ENCODE data around the gene OTUB1.
"Not testable (repeated sequence)": the region's sequence is repeated elsewhere in the genome, so short reads cannot be mapped to it uniquely, and the experiment has no call there.

Gene OTUB1

DNA sequence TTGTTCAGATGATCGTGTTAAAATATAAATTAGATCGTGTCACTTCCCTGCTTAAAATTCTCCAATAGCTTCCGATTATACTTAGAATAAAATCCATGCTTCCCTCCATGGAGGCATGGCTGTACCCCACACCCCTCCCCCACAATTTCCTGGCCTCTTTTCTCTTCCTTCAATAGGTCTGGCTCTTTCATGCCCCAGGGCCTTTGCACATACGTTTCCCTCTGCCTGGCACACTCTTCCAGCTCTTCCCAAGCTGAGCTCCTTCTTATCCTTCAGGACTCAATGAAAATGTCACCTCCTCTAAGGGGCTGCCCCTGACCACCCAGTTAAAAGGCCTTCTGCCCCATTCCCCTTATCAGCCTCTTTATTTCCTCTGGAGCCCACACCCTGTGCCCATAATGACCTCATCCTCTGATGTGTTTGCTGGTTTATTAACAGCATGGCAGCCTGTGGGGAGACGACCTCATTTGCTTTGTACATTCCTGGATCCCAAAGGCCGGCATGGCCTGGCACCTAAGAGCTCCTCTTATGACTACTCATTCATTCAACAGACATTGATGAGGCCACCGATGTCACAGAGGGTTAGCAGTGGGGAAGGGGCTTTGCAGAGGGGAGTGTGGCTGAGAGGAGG lies 40.5 kb downstream of the OTUB1 start:
- no peak for DNase-seq

DNA sequence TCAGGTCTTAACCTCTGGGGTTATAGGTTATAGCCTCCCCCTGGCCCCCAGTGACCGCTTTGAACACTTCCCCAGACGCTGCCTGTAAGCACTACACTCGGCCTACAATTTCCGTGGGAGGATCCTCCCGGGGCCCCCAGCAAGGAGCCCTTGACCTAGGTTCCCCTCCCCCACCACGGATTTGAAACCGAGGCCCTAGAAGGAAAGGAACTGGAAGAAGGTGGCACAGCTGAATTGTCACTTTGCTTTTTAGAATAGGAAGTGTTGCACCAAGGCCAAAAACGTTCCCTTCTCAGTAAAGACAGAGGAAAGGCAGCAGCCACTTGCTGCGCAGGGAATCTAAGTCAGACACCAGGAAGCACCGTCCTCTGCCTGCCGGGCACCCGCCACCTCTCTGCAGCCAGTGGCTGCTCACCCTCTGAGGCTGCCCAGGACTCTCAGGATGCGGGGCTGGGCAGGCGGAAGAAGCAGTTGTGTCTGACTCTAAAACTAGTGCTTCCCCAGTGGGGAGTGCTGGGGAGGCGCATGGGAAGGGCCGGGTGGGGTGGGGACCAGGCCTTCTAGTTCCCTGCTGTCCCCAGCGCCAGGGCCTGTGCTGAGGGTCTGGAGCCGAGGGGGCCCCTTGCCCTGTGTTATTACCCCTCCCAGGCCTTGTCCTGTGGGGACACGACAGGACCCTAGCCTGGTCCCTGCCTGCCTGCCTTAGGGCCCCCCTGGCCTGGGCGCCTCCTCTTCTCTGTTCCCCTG lies 41.6 kb downstream of the OTUB1 start:
- DNase-seq: no peak

GRCh38 chr11:64028398-64029115 lies 42.3 kb downstream of the OTUB1 start:
- DNase-seq: no peak

GRCh38 chr11:64029773-64030172 lies 43.5 kb downstream of the OTUB1 start:
- DNase-seq: no peak

DNA sequence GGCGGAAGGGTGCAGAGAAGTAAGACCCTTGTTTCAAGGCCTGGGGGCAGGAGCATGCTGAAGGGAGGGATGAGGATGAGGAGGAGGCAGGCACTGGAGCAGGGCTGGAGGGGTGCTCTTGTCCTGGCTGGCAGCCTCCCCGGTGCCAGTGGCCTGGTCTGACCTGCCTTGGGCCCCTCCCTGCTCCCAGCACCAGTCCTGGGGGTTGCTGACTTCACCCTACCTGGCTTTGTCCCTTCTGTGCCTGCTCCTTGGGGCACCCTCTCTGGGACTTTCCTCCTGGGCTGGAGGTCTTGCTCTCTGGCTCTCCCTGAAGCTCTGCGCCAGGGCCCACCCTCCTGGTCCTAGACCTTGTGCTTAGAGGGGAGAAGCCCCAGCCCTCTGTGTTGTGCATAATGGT lies 44.8 kb downstream of the OTUB1 start:
- no peak for DNase-seq

DNA sequence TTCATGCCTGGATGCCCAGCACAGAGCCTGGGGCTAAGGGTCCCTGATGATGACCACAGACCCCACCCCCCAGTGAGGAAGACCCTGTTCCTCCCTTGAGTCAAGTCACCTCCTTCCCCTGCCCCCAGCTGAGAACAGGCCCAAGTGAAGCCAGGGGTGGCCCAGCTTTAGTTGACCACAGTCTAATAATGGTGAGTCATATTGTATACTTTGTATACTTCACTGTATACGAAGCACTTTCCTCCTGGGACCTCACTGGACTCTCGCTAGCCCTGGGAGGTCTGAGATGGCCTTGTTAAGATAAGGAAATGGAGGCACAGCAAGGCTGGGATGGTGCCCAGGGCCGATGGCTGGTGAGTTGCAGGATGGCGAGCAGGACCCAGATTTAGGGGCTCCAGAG lies 45.8 kb downstream of the OTUB1 start:
- no peak for DNase-seq

GRCh38 chr11:64034411-64034811 lies 48.2 kb downstream of the OTUB1 start:
- DNase-seq: no peak

- no peak for DNase-seq
These were observed 48.9 kb downstream of the OTUB1 start for GRCh38 chr11:64035081-64035524.

DNA sequence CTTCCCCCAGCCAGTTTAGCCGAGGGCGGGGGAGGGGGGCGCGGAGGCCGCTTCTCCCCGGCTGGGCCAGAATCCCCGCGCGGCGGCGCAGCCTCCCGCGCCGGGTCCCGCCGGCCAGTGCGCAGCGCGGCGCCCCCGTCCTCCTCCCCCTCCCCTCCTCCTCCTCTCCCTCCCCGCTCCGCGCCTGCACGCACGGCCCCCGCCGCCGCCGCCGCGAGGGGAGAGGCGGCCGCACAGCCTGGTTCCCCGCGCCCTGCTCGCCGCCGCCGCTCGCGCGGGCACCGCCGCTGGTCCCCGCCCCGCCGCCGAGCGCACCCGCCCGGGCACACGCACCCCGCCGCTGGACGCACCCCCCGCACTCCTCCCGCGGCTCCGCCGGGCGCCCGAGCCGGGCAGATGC lies 49.3 kb downstream of the OTUB1 start, which contains the start of gene FLRT1:
Gene FLRT1, plus strand, starts transcription at position 356 of the 400 bp plus-strand sequence. CDS start 80,337 bp downstream, outside the sequence.
- DNase-seq: no peak

DNA sequence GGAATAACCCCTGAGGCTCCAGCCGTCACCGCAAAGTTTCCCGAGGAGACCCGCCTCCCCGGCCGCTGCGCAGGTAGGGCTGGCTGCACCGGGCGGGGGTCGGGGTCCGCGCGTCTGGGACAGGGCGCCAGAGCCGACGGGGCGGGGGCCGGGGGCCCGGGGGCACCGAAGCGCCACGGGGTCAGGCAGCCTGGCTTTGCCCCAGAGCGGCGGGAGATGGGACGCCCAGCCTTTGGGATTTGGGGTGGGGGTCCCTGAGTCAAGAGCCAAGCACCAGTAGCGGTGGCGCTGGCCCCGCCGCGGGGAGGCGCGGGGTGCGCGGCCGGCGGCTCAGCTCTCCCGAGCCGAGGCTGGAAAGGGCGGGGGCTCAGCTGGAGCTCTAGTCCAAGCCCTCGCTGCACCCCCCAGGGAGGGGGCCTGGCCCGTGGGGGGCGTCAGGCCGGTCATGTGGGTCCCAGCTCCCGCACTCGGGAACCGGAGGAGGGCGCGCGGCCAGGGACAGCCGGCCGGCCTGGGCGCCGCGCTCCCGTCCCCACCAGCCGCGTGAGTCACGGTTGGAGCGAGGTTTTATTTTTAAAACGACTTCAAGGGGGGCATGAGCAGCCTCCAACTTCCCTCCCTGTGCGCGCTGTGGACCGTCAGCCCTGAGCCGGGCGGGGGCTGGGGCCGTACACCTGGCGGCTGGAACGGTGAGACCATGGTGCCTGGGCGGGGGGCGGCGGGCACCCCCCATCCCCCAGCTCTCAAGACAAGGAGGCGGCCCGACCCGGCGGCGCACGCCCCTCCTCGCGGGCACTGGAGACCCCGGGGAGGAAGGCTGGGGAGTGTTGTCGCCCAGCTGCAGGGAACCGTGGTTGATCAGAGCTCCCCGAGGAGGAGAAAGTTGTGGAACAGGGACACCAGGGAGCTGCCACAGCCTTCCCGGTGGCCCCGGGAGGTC lies 50.1 kb downstream of the OTUB1 start:
- DNase-seq: no peak

- no peak for DNase-seq
These were observed 50.9 kb downstream of the OTUB1 start for GRCh38 chr11:64037027-64037634.

DNA sequence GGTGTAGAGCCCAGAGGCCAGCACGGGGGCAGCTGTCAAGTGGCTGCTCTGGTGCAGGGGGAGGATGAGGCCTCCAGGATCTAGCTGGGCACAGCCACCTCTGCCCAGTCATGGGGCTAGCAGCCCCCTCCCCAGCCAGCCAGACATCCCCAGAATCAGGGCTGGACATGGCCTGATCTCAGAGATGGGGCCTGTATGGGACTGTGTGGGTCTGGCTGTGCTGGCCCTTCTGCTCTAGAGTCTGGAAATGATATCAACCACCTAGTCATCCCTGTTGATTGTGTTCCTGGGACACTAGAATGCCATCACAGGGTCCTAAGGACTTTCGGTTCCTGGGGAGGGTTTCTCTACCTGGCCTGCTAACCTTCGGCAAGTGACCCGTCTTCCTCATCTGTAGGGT lies 52.3 kb downstream of the OTUB1 start:
- no peak for DNase-seq

DNA sequence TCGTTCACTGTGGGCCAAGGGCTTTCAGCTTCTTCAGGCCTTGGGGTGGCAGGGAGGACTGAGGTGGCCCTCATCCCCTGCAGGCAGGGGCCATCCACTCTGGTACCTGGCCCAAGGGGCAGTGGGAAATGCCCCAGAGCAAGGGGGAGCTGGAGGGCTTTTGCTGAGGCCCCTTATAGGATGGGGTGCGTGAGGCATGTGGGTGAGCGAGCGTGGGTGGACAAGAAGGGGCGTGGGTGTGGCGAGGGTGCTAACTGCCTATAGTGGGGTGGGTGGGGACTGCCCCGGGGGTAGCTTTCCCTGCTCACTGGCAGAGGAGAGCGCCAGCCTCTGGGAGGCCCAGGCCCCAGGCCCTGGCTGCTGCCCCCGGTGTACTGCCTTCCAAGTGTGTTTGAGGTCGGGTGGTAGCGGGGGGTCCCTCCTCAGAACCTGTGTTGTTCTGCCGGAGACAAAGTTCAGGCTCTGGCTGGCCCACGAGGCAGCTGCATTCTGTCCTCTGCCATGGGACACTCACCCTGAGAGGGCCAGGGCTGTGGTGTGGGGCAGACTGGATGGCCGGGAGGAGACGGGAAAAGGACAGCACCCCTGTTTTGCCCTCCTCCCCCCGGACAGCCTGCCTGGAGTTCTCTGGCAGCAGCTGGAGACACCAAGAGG lies 52.9 kb downstream of the OTUB1 start:
- peak in 1 of 2 experiments; percentile 11 for DNase-seq

DNA sequence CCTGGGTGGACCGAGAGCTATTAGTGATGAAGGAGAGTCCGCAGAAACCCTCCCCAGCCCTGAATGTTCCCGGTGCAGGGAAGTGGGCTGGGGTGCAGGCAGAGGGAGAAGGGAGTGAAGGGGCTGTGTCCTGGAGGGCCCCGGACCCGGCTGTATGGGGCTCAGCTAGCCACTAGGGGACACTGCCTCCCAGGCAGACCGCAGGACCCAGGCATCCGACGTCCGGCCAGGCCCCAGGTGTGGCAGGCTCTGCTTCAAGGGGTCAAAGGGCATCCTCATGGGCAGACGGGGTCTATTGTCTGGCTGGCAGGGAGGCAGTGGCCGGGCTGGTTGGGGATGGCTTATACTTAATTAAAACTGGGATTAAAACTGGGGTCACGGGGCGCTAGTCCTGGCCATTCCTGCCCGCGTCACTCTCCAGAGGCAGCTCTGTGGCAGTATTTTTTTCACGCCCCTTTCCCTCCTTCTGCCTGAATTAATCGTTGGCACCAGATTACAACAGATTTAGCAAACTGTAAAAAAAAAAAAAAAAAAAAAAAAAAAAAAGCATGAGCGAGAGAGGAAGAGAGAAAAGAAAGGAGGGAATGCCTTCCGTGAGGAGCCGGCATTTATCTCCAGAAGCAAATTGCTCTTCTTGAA lies 54.6 kb downstream of the OTUB1 start:
- DNase-seq: no peak

GRCh38 chr11:64041846-64042245 lies 55.6 kb downstream of the OTUB1 start:
- DNase-seq: no peak

GRCh38 chr11:64042301-64042700 lies 56.1 kb downstream of the OTUB1 start:
- DNase-seq: no peak

- DNase-seq: no peak
These were observed 57.3 kb downstream of the OTUB1 start for GRCh38 chr11:64043545-64043944.

DNA sequence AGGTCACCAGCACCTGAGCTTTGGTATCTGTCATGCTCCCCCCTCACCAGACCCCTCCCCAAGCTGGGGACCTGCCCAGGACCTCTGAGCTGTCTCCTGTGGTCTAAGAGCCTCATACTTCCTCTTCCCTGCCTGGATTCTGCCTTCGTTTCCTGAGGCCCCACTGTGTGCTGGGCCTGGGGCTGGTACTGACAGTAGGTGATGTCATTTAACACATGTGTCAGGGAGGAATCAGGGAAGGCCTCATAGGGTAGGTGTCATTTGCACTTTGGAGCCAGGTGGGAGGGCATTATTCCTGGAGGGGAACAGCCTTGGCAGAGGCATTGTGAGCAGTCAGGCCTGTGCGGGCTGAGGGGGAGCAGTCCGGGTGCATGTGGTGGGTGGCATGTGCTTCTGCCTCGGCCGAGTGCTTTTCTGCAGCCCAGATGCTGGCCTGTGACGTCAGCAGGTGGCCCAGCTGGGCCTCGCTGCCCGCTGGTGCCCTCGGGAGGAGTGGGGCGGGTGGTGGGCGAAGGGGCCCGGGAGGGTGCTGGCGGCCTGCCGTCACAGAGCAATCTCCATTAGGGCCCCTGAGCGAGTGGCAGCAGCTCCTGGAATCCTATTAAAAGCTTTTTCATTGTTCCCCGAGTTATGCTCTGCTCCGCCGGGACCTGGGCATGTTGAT lies 58.6 kb downstream of the OTUB1 start:
- no peak for DNase-seq

DNA sequence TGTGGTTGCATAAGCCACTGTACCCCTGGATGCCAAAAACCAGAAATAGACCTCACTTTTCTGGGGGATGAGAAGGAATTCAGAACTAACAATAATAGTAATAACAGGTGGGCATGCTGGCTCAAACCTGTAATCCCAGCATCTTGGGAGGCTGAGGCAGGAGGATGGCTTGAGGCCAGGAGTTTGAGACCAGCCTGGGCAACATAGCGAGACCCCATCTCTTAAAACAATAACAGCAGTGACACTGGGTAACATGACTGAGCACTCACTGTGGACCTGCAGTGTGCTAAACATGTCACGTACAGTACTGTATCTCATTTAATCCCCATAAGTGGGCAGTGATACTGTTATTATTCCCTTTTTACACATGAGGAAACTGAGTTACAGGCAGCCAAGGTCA lies 59.5 kb downstream of the OTUB1 start:
- DNase-seq: no peak

DNA sequence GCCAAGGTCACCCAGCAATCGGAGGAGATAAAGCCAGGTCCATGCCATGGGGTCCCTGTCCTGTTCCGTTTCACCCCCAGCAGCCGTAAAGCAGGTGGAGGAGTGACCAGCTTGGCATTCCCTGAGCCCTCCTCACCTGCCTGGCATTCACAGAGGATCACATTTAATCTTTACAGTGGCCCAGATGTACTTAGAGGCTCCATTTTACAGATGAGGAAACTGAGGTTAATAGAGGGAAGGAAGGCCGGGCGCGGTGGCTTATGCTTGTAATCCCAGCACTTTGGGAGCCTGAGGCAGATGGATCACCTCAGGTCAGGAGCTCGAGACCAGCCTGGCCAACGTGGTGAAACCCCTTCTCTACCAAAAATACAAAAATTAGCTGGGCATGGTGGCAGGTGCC lies 61.1 kb downstream of the OTUB1 start:
- not testable (repeated sequence) for DNase-seq

Measured in activated CD4-positive, alpha-beta T cell treated with anti-CD3 and anti-CD28 coated beads, Interleukin-2, amount 50 U/mL, for 4 hours (primary cell).